C4-2B (cell line): Measurements from ENCODE around the gene NEB.

Experiments
- ZFX ChIP-seq: fragments of 450-650 bp; IDR thresholded peaks from 2 replicates; pipeline ENCODE4 v1.6.1; 2017
- TF ChIP-seq, protein P1 (sequence below): fragments of 450-650 bp; conservative IDR thresholded peaks from 2 replicates; pipeline ENCODE4 v1.5.1; 2017; ENCODE audit warnings: mild to moderate bottlenecking

DNA sequence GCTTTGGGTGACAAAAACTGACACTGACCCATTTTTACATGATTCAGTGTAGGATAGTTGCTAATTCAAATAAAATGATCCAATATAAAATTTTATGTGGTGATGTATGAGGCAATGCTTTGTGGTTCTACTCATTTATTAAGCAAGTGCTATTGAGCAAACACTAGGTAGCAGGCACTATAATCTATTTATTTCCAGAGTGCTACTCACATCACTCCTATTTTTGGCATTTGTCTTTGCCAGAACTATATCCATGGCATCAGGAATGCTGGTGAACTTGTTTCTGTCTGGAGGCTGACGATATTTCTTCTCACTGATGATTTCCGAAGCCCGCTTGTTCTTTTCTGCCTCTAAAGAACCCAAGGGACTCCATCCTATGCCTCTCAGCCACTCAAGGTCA, 84.3 kb downstream of the NEB start:
- TF ChIP-seq, protein P1, sequence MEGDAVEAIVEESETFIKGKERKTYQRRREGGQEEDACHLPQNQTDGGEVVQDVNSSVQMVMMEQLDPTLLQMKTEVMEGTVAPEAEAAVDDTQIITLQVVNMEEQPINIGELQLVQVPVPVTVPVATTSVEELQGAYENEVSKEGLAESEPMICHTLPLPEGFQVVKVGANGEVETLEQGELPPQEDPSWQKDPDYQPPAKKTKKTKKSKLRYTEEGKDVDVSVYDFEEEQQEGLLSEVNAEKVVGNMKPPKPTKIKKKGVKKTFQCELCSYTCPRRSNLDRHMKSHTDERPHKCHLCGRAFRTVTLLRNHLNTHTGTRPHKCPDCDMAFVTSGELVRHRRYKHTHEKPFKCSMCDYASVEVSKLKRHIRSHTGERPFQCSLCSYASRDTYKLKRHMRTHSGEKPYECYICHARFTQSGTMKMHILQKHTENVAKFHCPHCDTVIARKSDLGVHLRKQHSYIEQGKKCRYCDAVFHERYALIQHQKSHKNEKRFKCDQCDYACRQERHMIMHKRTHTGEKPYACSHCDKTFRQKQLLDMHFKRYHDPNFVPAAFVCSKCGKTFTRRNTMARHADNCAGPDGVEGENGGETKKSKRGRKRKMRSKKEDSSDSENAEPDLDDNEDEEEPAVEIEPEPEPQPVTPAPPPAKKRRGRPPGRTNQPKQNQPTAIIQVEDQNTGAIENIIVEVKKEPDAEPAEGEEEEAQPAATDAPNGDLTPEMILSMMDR: no peak
- TF ChIP-seq ZFX: no peak
